CD4-positive, alpha-beta T cell (primary cell): Measurements from ENCODE around the gene HRH4. TPM values are rescaled to one million over a fixed set of nuclear protein-coding genes. Genes with fewer than 3 reads are reported as not detected.
A peak's percentile ranks its signal among the peaks of the same experiment; 100 is the strongest.

Experiments
- ATAC-seq: fragments of 200-7000 bp; cut with Tn5 transposase; one replicate; pipeline ENCODE4 v1.10.0; 2022; ENCODE audit warnings: mild to moderate bottlenecking; ENCODE audit not compliant: poor library complexity
- CTCF ChIA-PET: fragments of 350-600 bp; sonication (Branson Sonifier 250); formaldehyde crosslinking; loops from one replicate; lab custom pipeline; 2021; ENCODE audit warnings: antibody characterized with exemption, inconsistent platforms; lab: Charles Lee
- POLR2A ChIA-PET: fragments of 350-600 bp; sonication (Branson Sonifier 250); formaldehyde crosslinking; loops from one replicate; lab custom pipeline; 2021; ENCODE audit warnings: antibody characterized with exemption, inconsistent platforms; lab: Charles Lee
- DNase-seq, 14 experiments: peaks; one replicate each; pipeline ENCODE4 v3.0.0-alpha.2; 2013 to 2020; ENCODE audit warnings: mixed read lengths in 2 of 14
- H3K27ac ChIP-seq, 2 donors: one replicate each; pipeline versions ENCODE4 v1.5.1 to v1.7.0; 2013; ENCODE audit warnings: low read length in 2 of 2, low read depth in 1 of 2, mild to moderate bottlenecking in 1 of 2
- H3K27me3 ChIP-seq, 2 experiments: 1 replicate in 1 of 2; 2 replicates in 1 of 2; pipeline versions ENCODE4 v1.6.1 to v1.7.0; 2013; ENCODE audit warnings: low read length in 2 of 2, control low read depth in 1 of 2, mild to moderate bottlenecking in 1 of 2, moderate library complexity in 1 of 2; ENCODE audit not compliant: insufficient read depth in 2 of 2, control insufficient read depth in 1 of 2
- H3K36me3 ChIP-seq: one replicate; pipeline ENCODE4 v1.6.1; 2013; ENCODE audit warnings: low read length, control low read depth; ENCODE audit not compliant: insufficient read depth
- H3K4me1 ChIP-seq: one replicate; pipeline ENCODE4 v1.6.1; 2013; ENCODE audit warnings: low read length, control low read depth; ENCODE audit not compliant: insufficient read depth
- H3K4me3 ChIP-seq: one replicate; pipeline ENCODE4 v1.5.1; 2013; ENCODE audit warnings: mild to moderate bottlenecking, low read length, moderate library complexity
- H3K9me3 ChIP-seq, 2 experiments: 1 replicate in 1 of 2; 2 replicates in 1 of 2; pipeline versions ENCODE4 v1.6.1 to v1.7.0; 2013; ENCODE audit warnings: low read length in 2 of 2, mild to moderate bottlenecking in 2 of 2, control low read depth in 1 of 2, moderate library complexity in 1 of 2; ENCODE audit not compliant: control insufficient read depth in 1 of 2, insufficient read depth in 1 of 2
- H3K27ac Mint-ChIP-seq: one replicate; pipeline ENCODE4 v1.8.0; 2020; ENCODE audit warnings: mixed read lengths
- H3K27me3 Mint-ChIP-seq: one replicate; pipeline ENCODE4 v1.8.0; 2021; ENCODE audit warnings: mixed read lengths
- H3K36me3 Mint-ChIP-seq: one replicate; pipeline ENCODE4 v1.8.0; 2021; ENCODE audit warnings: low read depth, mixed read lengths
- H3K4me1 Mint-ChIP-seq: one replicate; pipeline ENCODE4 v1.8.0; 2021; ENCODE audit warnings: low read depth, mixed read lengths
- H3K4me3 Mint-ChIP-seq: one replicate; pipeline ENCODE4 v1.8.0; 2020; ENCODE audit warnings: mild to moderate bottlenecking, mixed read lengths
- H3K9me3 Mint-ChIP-seq: one replicate; pipeline ENCODE4 v1.8.0; 2020; ENCODE audit warnings: mixed read lengths
- intact Hi-C, 2 experiments: fragments of 100-400 bp; cut with DNase I in 1 of 2; cut with micrococcal nuclease in 1 of 2; formaldehyde crosslinking; loops; one replicate each; pipeline versions ENCODE4 v1.15.1 to v1.9.0; 2023 to 2025; cut with DNase I, micrococcal nuclease
- total RNA-seq, 174 experiments: library from RNA in 2 of 174; stranded (reverse) in 2 of 174; gene quantifications; one replicate each; pipeline ENCODE4 v1.2.3 and lab custom pipeline; 2021 to 2026
- TF ChIP-seq, protein P1 (sequence below): fragments of 200-600 bp; IDR thresholded peaks from one replicate; pipeline ENCODE4 v1.8.0; 2022; ENCODE audit warnings: antibody characterized with exemption, mild to moderate bottlenecking

HRH4 gene
- total RNA-seq, 2 experiments from 2014 or later = 0.22 to 0.34 TPM

DNA sequence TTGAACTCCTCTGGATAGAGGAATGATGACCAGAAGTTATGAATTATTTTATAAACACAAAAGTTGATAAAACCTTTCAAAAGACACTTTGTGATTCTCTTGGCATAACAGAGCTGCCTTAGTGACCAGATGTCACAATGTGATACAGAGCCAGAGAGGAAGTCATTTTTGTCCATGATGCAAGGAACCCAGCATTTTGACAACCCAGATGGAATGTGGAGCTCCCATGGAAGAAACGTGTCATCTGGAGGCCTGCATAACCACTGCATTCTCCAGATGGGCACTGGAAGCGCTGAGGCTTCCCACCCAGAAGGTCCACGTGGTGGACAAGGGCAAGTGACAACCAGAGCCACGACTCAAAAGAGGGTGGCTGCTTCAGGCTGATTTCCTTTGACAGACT is 30.1 kb downstream of the HRH4 start:
- intact Hi-C loops = no loop called here
- Mint-ChIP-seq H3K36me3 (no peaks in the 10 kb centered on the region), H3K4me1 (peaks cover 4% of the 10 kb centered on the region), H3K27ac (no peak overlapping the region), H3K4me3 (no peak overlapping the region), H3K27me3 (peaks cover 11% of the 10 kb centered on the region), H3K9me3 (no peaks in the 10 kb centered on the region)
- TF ChIP-seq, protein P1, sequence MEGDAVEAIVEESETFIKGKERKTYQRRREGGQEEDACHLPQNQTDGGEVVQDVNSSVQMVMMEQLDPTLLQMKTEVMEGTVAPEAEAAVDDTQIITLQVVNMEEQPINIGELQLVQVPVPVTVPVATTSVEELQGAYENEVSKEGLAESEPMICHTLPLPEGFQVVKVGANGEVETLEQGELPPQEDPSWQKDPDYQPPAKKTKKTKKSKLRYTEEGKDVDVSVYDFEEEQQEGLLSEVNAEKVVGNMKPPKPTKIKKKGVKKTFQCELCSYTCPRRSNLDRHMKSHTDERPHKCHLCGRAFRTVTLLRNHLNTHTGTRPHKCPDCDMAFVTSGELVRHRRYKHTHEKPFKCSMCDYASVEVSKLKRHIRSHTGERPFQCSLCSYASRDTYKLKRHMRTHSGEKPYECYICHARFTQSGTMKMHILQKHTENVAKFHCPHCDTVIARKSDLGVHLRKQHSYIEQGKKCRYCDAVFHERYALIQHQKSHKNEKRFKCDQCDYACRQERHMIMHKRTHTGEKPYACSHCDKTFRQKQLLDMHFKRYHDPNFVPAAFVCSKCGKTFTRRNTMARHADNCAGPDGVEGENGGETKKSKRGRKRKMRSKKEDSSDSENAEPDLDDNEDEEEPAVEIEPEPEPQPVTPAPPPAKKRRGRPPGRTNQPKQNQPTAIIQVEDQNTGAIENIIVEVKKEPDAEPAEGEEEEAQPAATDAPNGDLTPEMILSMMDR = no peak
- Histone ChIP-seq H3K4me3 (no peak overlapping the region), H3K36me3 (no peaks in the 10 kb centered on the region), H3K27ac (no peak overlapping the region), H3K27me3 (no peaks in the 10 kb centered on the region), H3K4me1 (peaks cover 11% of the 10 kb centered on the region), H3K9me3 (no peaks in the 10 kb centered on the region)
- ATAC-seq = no peak
- CTCF ChIA-PET = no interaction called here
- POLR2A ChIA-PET = no interaction called here
- no peak for DNase-seq

DNA sequence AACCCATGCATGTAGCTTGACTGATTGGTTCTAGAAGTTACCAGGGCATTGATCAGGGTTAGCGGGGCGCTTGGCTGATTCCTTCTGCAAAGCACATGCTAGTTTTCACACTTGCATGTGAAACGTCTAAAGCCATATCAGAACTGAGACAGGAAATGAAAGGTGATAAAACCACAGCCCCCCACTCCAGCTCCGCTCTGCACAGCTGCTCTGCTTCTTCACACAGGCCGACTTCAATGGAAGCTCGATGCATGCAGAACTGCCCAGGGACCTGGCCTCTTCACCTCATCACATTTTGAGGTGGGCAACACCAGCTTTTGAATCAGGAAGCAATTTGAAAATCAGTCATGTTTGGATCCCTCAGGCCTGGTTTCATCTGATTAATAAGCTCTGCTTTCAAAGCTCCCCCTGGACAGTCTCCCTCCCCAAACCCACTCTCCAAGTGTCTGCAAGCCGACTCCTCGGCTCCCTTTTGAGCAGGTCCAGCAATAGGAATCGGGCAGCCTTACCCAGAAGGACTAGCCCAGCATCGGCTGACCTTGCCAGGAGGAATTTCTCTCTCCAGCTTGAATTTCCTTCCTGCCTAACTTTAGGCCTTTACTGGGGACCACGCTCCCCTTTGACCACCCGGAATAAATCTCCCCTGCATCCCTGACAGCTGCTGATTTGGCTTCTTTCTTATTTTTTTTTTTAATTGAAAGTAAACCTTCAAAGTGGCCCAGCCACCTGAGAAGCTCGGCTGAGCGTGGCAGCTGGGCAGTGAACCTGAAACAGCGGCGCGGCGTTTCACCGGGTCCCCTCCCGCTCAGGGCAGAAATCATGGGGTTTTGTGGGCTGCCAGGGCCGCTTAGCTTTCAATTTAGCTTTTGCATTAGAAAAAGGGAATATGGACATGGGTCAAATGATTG is 31.7 kb downstream of the HRH4 start:
- Mint-ChIP-seq H3K36me3 (no peaks in the 10 kb centered on the region), H3K9me3 (no peaks in the 10 kb centered on the region), H3K4me1 (peaks cover 4% of the 10 kb centered on the region), H3K27me3 (peaks cover 11% of the 10 kb centered on the region), H3K27ac (no peak overlapping the region), H3K4me3 (no peak overlapping the region)
- ATAC-seq (no peak), DNase-seq (peak in 3 of 14 experiments; percentile 10 to 56 (median 19))
- Histone ChIP-seq H3K27me3 (no peaks in the 10 kb centered on the region), H3K4me1 (peaks cover 11% of the 10 kb centered on the region), H3K4me3 (no peak overlapping the region), H3K36me3 (no peaks in the 10 kb centered on the region), H3K9me3 (no peaks in the 10 kb centered on the region), H3K27ac (no peak overlapping the region)
- TF ChIP-seq, protein P1 = no peak
- intact Hi-C loops = no loop called here
- ChIA-PET POLR2A (interaction anchor here (0.6 to 1.1 kb wide), 3 partner anchors 12 to 315 kb away, joined by 3 read pairs; no protein-coding TSS in a partner anchor), CTCF (no interaction called here)

DNA sequence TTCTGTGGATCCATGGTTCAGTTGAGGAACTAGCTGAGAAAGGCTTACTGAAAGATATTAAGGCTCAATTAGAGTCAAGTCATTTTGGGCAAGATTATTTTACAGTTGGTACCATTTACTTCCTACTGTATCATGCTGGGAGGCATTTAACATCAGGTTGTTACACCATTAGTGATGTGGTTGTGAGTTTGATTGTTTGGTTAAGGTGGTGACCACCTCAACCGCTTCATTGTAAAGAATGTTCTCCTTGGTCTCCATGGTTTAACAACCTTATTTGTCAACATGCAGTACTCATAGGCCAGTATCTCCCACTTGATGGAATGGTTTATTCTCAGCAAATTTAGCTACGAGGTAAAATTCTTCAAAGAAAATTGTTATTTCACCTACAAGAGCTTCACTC is 34.1 kb downstream of the HRH4 start:
- no peak overlapping the region for H3K27ac Mint-ChIP-seq
- intact Hi-C loops = no loop called here
- no peaks in the 10 kb centered on the region for H3K27me3 ChIP-seq
- no peaks in the 10 kb centered on the region for H3K9me3 ChIP-seq
- no peaks in the 10 kb centered on the region for H3K36me3 ChIP-seq
- H3K9me3 Mint-ChIP-seq = no peaks in the 10 kb centered on the region
- no peak overlapping the region for H3K4me3 Mint-ChIP-seq
- peaks cover 7% of the 10 kb centered on the region for H3K27me3 Mint-ChIP-seq
- ATAC-seq = no peak
- H3K27ac ChIP-seq = no peak overlapping the region
- H3K4me3 ChIP-seq = no peak overlapping the region
- peaks cover 6% of the 10 kb centered on the region for H3K4me1 ChIP-seq
- POLR2A ChIA-PET = no interaction called here
- CTCF ChIA-PET = no interaction called here
- TF ChIP-seq, protein P1 = no peak
- no peaks in the 10 kb centered on the region for H3K36me3 Mint-ChIP-seq
- no peaks in the 10 kb centered on the region for H3K4me1 Mint-ChIP-seq
- DNase-seq = peak in 1 of 14 experiments; percentile 19
